ENCODE results near the gene SKP1.
A peak's percentile ranks its signal among the peaks of the same experiment; 100 is the strongest.

The SKP1 gene

DNA sequence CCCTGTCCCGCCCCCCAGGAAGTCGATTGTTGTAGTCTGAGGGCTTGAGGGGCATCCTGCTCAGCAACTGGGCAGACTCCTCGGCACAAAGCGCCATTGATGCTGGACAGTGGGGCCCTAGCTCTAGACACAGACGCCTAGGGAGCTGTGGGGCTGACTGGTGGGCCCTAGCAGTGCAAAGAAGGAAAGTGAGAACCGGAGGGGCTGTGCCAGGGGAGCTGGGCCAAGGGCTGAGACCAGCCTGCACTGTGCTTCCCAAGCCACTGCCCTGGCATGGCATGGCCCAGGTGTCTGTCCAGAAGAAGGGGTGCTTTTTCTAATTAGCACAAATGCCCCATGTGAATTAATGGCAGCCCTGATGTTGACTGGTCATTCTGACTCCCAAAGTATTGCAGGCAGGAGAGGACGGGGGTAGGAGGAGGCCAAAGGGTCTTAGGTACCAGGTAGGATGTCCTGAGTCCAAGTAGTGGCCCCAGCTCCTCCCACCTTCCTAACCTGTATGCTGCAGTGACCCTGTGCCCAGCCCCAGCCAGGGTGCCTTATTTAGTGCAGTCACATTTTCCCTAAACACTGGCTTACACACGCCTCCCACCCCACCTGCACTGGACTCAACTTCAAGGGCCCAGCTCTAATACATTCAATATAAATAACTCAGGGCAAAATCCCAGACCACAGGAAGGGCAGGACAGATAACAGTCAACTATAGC, 46.4 kb downstream of the SKP1 start:
- no peak overlapping the region for H3K4me3 ChIP-seq (ENCODE audit: low read depth, low read length)
- TF ChIP-seq, protein P1, sequence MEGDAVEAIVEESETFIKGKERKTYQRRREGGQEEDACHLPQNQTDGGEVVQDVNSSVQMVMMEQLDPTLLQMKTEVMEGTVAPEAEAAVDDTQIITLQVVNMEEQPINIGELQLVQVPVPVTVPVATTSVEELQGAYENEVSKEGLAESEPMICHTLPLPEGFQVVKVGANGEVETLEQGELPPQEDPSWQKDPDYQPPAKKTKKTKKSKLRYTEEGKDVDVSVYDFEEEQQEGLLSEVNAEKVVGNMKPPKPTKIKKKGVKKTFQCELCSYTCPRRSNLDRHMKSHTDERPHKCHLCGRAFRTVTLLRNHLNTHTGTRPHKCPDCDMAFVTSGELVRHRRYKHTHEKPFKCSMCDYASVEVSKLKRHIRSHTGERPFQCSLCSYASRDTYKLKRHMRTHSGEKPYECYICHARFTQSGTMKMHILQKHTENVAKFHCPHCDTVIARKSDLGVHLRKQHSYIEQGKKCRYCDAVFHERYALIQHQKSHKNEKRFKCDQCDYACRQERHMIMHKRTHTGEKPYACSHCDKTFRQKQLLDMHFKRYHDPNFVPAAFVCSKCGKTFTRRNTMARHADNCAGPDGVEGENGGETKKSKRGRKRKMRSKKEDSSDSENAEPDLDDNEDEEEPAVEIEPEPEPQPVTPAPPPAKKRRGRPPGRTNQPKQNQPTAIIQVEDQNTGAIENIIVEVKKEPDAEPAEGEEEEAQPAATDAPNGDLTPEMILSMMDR (conservative IDR thresholded peaks at IDR 0.05; ENCODE audit: low read depth, low read length), result no peak
- DNase-seq (ENCODE audit: low read depth), result no peak

DNA sequence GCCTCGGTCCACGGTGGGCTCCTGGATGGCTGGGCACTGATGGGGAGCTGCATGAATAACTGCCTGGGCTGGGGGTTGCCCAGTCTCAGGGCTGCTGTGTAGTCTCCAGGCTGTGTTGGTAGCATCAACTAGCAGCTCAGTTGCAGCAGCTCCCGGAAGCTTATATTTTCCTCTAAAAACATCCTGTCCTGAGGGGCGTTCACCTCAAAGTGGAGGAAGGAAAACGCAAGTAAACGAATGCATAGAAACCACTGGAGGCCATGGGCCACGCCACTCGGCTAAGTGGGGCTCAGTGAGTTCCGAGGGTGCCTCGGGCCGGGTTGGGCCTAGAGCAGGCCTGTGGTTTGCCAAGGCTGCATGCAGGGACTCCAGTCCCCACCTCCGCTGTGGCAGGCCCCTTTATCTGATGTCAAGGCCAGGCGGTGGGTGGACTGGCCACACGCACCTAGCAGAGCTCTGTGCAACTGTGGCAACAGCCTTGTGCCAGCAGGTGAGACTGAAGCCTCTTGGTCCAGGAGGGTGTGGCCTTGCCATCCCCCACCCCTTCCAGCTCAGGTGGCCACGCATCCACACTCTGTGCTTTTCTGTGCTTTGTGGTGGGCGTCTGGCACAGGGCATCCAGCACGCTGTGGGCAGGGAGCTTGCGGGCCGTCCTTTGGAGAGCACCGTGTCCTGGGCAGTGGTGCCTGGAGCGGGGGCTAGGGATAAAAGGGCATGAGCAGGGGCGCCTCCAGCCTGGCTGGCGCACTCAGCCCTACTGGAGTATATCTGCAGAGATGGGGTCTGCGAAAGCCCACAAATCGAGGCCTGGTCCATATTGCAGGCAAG, 47.1 kb downstream of the SKP1 start:
- no peak for DNase-seq (ENCODE audit: low read depth)
- TF ChIP-seq, protein P1 (conservative IDR thresholded peaks at IDR 0.05; ENCODE audit: low read depth, low read length), result no peak
- H3K4me3 ChIP-seq (ENCODE audit: low read depth, low read length), result no peak overlapping the region

DNA sequence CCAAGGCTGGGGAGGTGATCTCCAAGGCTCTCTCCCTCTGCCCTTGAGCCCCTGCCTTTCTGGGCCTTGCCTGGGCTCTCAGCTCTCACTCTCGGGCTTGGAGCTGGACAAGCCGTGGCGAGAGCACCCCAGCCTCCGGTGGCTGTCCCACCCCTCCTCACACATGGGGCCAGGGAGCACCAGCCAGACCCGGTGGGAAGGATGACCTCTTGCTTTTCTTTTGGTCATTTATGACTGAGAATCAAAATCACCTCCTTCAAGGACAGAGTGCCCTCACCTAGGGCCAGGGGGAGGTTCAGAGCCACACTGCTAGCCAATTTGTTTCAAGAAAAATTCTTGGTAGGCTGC, 48.1 kb downstream of the SKP1 start:
- TF ChIP-seq, protein P1 (conservative IDR thresholded peaks at IDR 0.05; ENCODE audit: low read depth, low read length), result no peak
- no peak overlapping the region for H3K4me3 ChIP-seq (ENCODE audit: low read depth, low read length)
- DNase-seq (ENCODE audit: low read depth), result no peak

DNA sequence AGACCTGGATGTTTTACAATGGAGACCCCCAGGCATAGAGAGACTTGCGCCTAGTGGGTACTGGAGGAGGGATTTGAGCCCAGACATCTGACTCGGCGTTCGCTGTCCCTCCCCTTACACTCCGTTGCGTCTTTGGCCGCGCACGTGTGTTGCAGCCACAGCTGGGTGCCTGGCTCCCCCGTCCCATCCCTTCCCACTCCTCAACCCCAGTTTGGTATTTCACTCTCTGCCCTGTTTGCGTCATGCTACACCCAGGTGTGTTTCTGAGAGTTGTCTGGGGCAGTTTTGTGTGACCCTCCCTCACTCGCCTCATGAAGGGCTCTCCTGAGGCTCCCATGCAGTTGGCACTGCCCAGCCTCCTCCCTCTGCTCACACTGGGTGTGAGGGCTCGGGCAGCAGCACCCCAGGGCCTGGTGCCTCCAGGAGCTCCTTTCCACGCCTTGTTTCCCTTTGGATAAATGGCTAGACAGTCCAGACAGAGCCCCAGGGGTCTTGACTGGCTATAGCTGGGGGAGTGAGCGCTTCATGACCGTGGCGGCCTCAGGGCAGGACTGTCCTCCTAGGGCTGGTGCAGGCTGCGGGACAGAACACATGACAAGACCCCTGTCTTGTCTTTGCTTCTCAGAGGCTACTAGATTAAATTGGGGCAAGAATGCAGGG, 48.6 kb downstream of the SKP1 start:
- TF ChIP-seq, protein P1 (conservative IDR thresholded peaks at IDR 0.05; ENCODE audit: low read depth, low read length), result no peak
- no peak for DNase-seq (ENCODE audit: low read depth)
- no peak overlapping the region for H3K4me3 ChIP-seq (ENCODE audit: low read depth, low read length)

DNA sequence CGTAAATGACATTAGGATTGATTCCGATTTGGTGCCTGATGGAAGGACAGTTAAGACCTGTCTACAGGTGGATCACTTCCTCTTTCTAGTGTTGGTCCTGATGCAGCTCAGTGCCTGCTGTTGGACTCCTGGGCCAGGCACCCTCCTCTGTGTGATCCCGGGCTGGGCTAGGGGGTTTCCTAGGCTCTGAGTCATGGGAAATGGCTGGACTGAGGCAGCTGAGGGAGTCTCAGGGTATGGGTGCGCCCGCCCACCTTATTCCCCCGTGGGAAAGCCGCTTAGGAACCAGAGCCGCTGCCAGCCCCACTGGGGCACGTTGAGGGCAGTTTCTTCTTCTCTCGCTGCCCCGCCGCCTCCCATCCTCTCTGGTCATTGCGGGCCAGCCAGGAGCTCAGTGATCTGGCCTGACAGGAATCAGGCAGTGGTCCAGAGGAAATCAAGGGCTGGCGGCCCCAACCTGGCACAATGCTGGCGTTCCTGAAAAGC, 49.3 kb downstream of the SKP1 start:
- TF ChIP-seq, protein P1 (conservative IDR thresholded peaks at IDR 0.05; ENCODE audit: low read depth, low read length), result no peak
- DNase-seq (ENCODE audit: low read depth), result peak; percentile 32
- no peak overlapping the region for H3K4me3 ChIP-seq (ENCODE audit: low read depth, low read length)

DNA sequence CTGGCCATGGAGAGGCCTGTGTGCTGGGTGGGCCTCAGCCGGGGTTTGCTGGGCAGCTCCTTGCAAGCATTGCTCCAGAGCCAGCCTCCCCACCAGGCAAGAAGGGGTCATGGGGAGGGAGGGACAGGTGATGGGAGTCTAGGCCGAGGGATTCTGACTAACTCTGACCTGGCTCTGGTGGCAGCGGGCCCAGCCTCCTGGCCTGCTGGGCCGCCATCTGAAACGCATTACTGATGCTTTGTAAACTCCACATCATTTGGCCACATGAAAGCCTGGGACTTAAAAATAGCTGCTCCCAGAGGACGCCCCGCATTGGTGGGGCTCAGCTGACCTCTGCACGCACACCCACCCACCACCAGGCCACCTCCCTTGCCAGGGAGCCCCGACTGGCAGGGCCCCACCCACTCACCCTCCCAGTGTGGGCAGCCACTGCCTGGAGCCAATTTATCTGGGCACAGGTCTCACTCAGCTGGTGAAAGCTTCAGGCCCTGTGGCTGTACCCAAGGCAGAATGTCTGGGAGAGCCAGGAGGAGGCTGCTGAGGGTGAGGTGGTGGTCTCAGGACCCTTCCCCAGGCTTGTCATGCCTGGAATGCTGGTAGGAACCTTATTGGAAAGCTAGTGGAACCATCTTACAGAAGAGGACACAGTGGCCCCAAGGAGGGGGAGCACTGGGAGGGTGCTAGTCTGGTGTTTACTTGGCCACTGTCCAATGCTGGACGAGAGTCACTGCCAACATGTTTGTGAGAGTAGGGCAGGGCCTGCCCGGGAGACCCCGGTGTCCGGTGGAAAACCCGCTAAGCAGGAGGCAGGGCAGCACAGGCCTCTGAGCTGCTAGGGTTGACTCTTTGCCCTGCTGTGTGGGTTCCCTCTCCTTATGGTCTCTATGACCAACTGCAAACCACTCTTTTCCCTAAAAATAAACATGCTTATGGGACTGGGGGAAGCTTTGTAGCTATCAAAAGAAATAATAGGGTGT, 51.4 kb downstream of the SKP1 start:
- TF ChIP-seq, protein P1 (conservative IDR thresholded peaks at IDR 0.05; ENCODE audit: low read depth, low read length), result no peak
- DNase-seq (ENCODE audit: low read depth), result peak; percentile 69
- no peak overlapping the region for H3K4me3 ChIP-seq (ENCODE audit: low read depth, low read length)

All from choroid plexus epithelial cell (primary cell).